OCI-LY3 (cell line): ENCODE measurements around the gene AFF1.

Experiments used
- H2AFZ ChIP-seq: fragments of 200-600, 300-600 bp; shearing (Covaris generic); 2 replicates; pipeline ENCODE4 v1.6.0; 2014; ENCODE audit warnings: antibody characterized with exemption, low read depth, low read length
- H3K27ac ChIP-seq: fragments of 200-600, 300-600 bp; sonication (generic); 2 replicates; pipeline ENCODE4 v1.5.1; 2014; ENCODE audit warnings: mild to moderate bottlenecking, low read length, moderate library complexity, mixed read lengths
- H3K27me3 ChIP-seq: fragments of 200-600, 300-600 bp; sonication (generic); 2 replicates; pipeline ENCODE4 v1.6.1; 2014; ENCODE audit warnings: low read depth, low read length, mixed read lengths
- H3K36me3 ChIP-seq: fragments of 200-600, 300-600 bp; sonication (generic); replicated peaks from 2 replicates; pipeline ENCODE3; 2014; ENCODE audit warnings: low read depth, low read length, mixed read lengths
- H3K4me1 ChIP-seq: fragments of 300-600, 200-600 bp; sonication (generic); 2 replicates; pipeline ENCODE4 v1.6.1; 2014; ENCODE audit warnings: low read length, mixed read lengths
- H3K4me2 ChIP-seq: fragments of 200-600, 300-600 bp; sonication (generic); 2 replicates; pipeline ENCODE4 v1.6.1; 2014; ENCODE audit warnings: low read length, mixed read lengths
- H3K4me3 ChIP-seq: fragments of 300-600, 200-600 bp; sonication (generic); 2 replicates; pipeline ENCODE4 v1.5.1; 2014; ENCODE audit warnings: antibody characterized with exemption, mild to moderate bottlenecking, low read length, moderate library complexity
- H3K79me2 ChIP-seq: fragments of 300-600, 200-600 bp; shearing (Covaris generic); 2 replicates; pipeline ENCODE4 v1.6.1; 2014; ENCODE audit warnings: mild to moderate bottlenecking, low read length, mixed read lengths
- H3K9ac ChIP-seq: fragments of 300-600, 200-600 bp; shearing (Covaris generic); 2 replicates; pipeline ENCODE4 v1.6.0; 2014; ENCODE audit warnings: mild to moderate bottlenecking, low read length, moderate library complexity
- H3K9me3 ChIP-seq: fragments of 200-600, 300-600 bp; shearing (Covaris generic); 2 replicates; pipeline ENCODE4 v1.6.1; 2014; ENCODE audit warnings: low read length, mixed read lengths; ENCODE audit not compliant: insufficient read depth
- H4K20me1 ChIP-seq: fragments of 200-600, 300-600 bp; sonication (generic); 2 replicates; pipeline ENCODE4 v1.6.1; 2016; ENCODE audit warnings: low read length, mixed read lengths; ENCODE audit not compliant: insufficient read depth
- CTCF ChIP-seq: fragments of 200-600, 300-600 bp; sonication (generic); IDR thresholded peaks from 2 replicates; pipeline ENCODE4 v1.5.1; 2014; ENCODE audit warnings: antibody characterized with exemption, low read length, low read depth
- EZH2phosphoT487 ChIP-seq: fragments of 200-600 bp; shearing (Covaris generic); IDR thresholded peaks from 2 replicates; pipeline ENCODE4 v1.6.1; 2018; ENCODE audit warnings: antibody characterized with exemption, mixed run types, low read depth

Gene AFF1

GRCh38 chr4:86944964-86945781, 10.4 kb downstream of the AFF1 start:
- peaks cover 13% of the 10 kb centered on the region for H3K4me1 ChIP-seq
- no peak overlapping the region for H3K27ac ChIP-seq
- H3K79me2 ChIP-seq = peaks cover 55% of the 10 kb centered on the region

GRCh38 chr4:86946868-86947500, 12.2 kb downstream of the AFF1 start:
- peaks cover 46% of the 10 kb centered on the region for H4K20me1 ChIP-seq
- H3K36me3 ChIP-seq = peaks cover 8% of the 10 kb centered on the region
- no peak overlapping the region for H3K4me3 ChIP-seq
- H3K79me2 ChIP-seq = peaks cover 40% of the 10 kb centered on the region
- no peak overlapping the region for H2AFZ ChIP-seq
- no peaks in the 10 kb centered on the region for H3K27me3 ChIP-seq
- no peaks in the 10 kb centered on the region for H3K9me3 ChIP-seq
- no peak overlapping the region for H3K9ac ChIP-seq
- no peak for TF ChIP-seq CTCF
- no peak for TF ChIP-seq EZH2phosphoT487
- peaks cover 8% of the 10 kb centered on the region for H3K4me1 ChIP-seq
- H3K4me2 ChIP-seq = no peak overlapping the region
- no peak overlapping the region for H3K27ac ChIP-seq

More at GRCh38 chr4:86944964-86945781, 10.4 kb downstream of the AFF1 start:
- Histone ChIP-seq H4K20me1 (peaks cover 55% of the 10 kb centered on the region), H3K9ac (no peak overlapping the region), H3K4me2 (no peak overlapping the region), H3K27me3 (no peaks in the 10 kb centered on the region), H3K9me3 (no peaks in the 10 kb centered on the region), H3K4me3 (no peak overlapping the region), H3K36me3 (peaks cover 4% of the 10 kb centered on the region), H2AFZ (no peak overlapping the region)
- TF ChIP-seq EZH2phosphoT487 (no peak), CTCF (no peak)

GRCh38 chr4:86947501-86948120, 12.8 kb downstream of the AFF1 start:
- no peak overlapping the region for H3K4me3 ChIP-seq
- no peak overlapping the region for H3K27ac ChIP-seq
- peaks cover 34% of the 10 kb centered on the region for H3K79me2 ChIP-seq
- peaks cover 41% of the 10 kb centered on the region for H4K20me1 ChIP-seq
- peaks cover 8% of the 10 kb centered on the region for H3K36me3 ChIP-seq
- H3K27me3 ChIP-seq = no peaks in the 10 kb centered on the region
- H3K9ac ChIP-seq = no peak overlapping the region
- H3K4me2 ChIP-seq = no peak overlapping the region
- H3K9me3 ChIP-seq = no peaks in the 10 kb centered on the region
- H3K4me1 ChIP-seq = peaks cover 8% of the 10 kb centered on the region
- H2AFZ ChIP-seq = no peak overlapping the region
- TF ChIP-seq CTCF (no peak), EZH2phosphoT487 (no peak)

GRCh38 chr4:86948276-86948675, 13.5 kb downstream of the AFF1 start:
- peaks cover 8% of the 10 kb centered on the region for H3K36me3 ChIP-seq
- H3K9ac ChIP-seq = no peak overlapping the region
- H2AFZ ChIP-seq = no peak overlapping the region
- H3K9me3 ChIP-seq = no peaks in the 10 kb centered on the region
- H3K4me3 ChIP-seq = no peak overlapping the region
- H3K79me2 ChIP-seq = peaks cover 27% of the 10 kb centered on the region
- TF ChIP-seq CTCF (no peak), EZH2phosphoT487 (no peak)
- H3K4me2 ChIP-seq = no peak overlapping the region
- H3K27me3 ChIP-seq = no peaks in the 10 kb centered on the region
- H3K4me1 ChIP-seq = peaks cover 8% of the 10 kb centered on the region
- H3K27ac ChIP-seq = no peak overlapping the region
- H4K20me1 ChIP-seq = peaks cover 35% of the 10 kb centered on the region
